ENCODE measurements around the gene DNAH8. TPM values are rescaled to one million over a fixed set of nuclear protein-coding genes. Genes with fewer than 3 reads are reported as not detected.

Gene DNAH8
- total and polyA plus RNA-seq, 3 donors from 2014 or later: 17.2 to 23.7 (median 19.0) TPM

DNA sequence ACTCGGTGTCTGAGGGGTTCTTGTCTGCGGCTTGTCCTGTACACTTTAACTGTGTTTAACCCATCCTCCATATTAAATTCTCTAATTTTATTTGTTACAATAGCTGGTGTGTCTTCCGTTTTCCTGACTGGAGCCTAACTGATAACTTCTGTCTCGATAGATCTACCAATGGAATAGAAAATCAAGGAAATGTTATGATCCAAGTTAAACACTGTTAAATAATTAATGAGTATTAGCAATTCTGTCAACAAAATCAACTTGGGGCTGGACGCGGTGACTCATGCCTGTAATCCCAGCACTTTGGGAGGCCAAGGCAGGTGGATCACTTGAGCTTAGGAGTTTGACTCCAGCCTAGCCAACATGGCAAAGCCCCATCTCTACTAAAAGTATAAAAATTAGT lies 81.7 kb downstream of the DNAH8 start:
- no peak for TF ChIP-seq POLR2A (IDR thresholded peaks at IDR 0.05)
- TF ChIP-seq, protein P1, sequence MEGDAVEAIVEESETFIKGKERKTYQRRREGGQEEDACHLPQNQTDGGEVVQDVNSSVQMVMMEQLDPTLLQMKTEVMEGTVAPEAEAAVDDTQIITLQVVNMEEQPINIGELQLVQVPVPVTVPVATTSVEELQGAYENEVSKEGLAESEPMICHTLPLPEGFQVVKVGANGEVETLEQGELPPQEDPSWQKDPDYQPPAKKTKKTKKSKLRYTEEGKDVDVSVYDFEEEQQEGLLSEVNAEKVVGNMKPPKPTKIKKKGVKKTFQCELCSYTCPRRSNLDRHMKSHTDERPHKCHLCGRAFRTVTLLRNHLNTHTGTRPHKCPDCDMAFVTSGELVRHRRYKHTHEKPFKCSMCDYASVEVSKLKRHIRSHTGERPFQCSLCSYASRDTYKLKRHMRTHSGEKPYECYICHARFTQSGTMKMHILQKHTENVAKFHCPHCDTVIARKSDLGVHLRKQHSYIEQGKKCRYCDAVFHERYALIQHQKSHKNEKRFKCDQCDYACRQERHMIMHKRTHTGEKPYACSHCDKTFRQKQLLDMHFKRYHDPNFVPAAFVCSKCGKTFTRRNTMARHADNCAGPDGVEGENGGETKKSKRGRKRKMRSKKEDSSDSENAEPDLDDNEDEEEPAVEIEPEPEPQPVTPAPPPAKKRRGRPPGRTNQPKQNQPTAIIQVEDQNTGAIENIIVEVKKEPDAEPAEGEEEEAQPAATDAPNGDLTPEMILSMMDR (IDR thresholded peaks at IDR 0.05): no peak
- Histone ChIP-seq H3K4me3 (no peak overlapping the region), H3K4me1 (no peaks in the 10 kb centered on the region), H3K36me3 (ENCODE audit: low read depth, missing control alignments) (no peaks in the 10 kb centered on the region), H3K27ac (no peak overlapping the region), H3K9me3 (no peaks in the 10 kb centered on the region), H3K27me3 (no peaks in the 10 kb centered on the region)
- DNase-seq: no peak
- WGBS, 2 donors: 87 to 94% methylated on average over 6 of the region's 6 CpGs
- intact Hi-C loops (cut with DNase I; ENCODE audit: low total_unique reads): no loop called here

DNA sequence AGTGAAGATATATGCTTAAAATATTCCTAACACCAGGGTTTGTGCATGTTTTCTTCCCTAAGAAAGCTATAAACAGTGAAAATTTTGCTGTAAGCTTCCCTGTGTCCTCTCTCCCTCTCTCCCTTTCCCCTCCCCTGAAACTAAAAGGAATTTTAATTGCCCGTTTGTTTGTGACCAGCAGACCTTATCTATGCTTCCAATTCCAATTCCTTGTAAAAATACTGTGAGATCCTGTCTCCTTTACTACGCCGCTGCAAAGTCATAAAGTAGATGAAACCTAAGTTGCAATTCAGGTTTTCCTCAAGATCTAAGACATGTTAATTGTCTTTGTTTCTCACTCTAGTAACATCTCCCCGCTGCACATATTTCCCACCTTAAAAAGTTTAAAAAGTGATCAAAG lies 82.3 kb downstream of the DNAH8 start:
- intact Hi-C loops (cut with DNase I; ENCODE audit: low total_unique reads): no loop called here
- no peak overlapping the region for H3K27ac ChIP-seq
- 47 to 57% methylated on average over 4 of the region's 4 CpGs for WGBS, 2 donors

DNA sequence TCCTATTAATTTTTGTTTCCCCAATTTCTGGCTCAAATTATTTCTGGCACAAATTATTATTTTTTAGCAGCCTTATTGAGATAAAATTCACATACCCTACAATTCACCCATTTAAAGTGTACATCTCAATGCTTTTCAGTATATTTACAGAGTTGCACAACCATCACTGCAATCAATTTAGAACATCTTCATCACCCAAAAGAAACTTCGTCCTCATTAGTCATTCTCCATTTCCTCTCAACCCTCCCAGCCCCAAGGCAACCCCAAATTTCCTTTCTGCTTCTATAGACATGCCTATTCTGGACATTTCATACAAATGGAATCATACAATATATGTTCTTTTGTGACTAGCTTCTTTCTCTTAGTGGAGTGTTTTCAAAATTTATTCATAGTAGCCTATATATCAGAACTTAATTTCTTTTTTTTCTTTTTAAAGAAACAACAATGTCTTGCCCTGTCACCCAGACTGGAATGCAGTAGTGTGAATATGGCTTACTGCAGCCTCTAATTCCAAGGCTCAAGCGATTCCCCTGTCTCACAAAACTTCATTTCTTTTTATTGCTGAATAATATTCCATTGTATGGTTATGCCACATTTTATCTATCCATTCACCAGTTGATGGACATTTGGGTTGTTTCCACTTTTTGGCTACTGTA lies 84.5 kb downstream of the DNAH8 start:
- no peaks in the 10 kb centered on the region for H3K4me1 ChIP-seq
- no peak overlapping the region for H3K4me3 ChIP-seq
- intact Hi-C loops (cut with DNase I; ENCODE audit: low total_unique reads): no loop called here
- 85 to 91% methylated on average over 2 of the region's 2 CpGs for WGBS, 2 donors
- no peaks in the 10 kb centered on the region for H3K9me3 ChIP-seq
- no peaks in the 10 kb centered on the region for H3K27me3 ChIP-seq
- no peaks in the 10 kb centered on the region for H3K36me3 ChIP-seq (ENCODE audit: low read depth, missing control alignments)
- H3K27ac ChIP-seq: no peak overlapping the region
- DNase-seq: no peak
- TF ChIP-seq, protein P1 (IDR thresholded peaks at IDR 0.05): no peak
- no peak for TF ChIP-seq POLR2A (IDR thresholded peaks at IDR 0.05)

More for the DNA sequence above, 82.3 kb downstream of the DNAH8 start:
- Histone ChIP-seq H3K36me3 (ENCODE audit: low read depth, missing control alignments) (no peaks in the 10 kb centered on the region), H3K4me3 (no peak overlapping the region), H3K9me3 (no peaks in the 10 kb centered on the region), H3K4me1 (no peaks in the 10 kb centered on the region), H3K27me3 (no peaks in the 10 kb centered on the region)
- TF ChIP-seq, protein P1 (IDR thresholded peaks at IDR 0.05): no peak
- no peak for TF ChIP-seq POLR2A (IDR thresholded peaks at IDR 0.05)
- DNase-seq: no peak

DNA sequence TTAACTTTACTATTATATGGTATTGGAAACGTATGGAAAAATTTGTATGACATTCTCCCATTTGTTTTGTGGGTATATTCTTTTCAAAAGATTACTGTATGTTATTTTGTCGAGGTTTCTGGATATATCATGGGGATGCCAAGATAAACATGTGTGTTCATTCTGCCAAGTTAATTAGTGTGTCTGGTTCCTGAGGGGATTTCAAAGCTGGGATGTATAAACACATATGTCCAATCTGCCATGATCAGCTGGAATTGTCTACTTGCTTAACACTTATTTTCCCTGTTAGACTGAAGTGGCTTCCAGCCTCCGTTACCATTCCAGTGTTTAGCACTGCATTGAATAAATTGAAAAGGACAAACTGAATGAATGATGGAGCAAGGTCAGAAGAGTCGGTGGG lies 86.2 kb downstream of the DNAH8 start:
- no peak overlapping the region for H3K27ac ChIP-seq
- 72 to 73% methylated on average over 4 of the region's 4 CpGs for WGBS, 2 donors
- H3K9me3 ChIP-seq: no peaks in the 10 kb centered on the region
- no peak for TF ChIP-seq POLR2A (IDR thresholded peaks at IDR 0.05)
- TF ChIP-seq, protein P1 (IDR thresholded peaks at IDR 0.05): no peak
- H3K36me3 ChIP-seq (ENCODE audit: low read depth, missing control alignments): no peaks in the 10 kb centered on the region
- no peak overlapping the region for H3K4me3 ChIP-seq
- no peaks in the 10 kb centered on the region for H3K27me3 ChIP-seq
- intact Hi-C loops (cut with DNase I; ENCODE audit: low total_unique reads): no loop called here
- H3K4me1 ChIP-seq: no peaks in the 10 kb centered on the region
- no peak for DNase-seq

DNA sequence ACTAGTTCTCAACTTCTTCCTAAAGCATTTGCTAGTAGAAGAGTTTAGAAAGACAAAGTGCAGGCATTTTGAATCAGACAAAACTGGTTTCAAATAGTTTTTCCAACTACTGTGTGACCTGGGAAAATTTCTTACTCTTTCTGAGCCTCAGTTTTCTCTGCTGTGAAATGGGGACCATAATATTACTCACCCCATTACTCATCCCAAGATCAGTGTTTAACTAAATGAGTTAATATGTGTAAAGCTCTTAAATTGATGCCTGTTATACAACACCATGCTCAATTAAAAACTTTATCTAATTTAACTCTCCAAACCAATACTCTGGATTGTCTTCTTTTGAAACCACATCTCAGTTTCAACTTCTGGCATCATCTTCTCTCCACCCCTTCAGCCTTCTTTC lies 87.4 kb downstream of the DNAH8 start:
- intact Hi-C loops (cut with DNase I; ENCODE audit: low total_unique reads): no loop called here
- DNase-seq: no peak

More for the DNA sequence above, 87.4 kb downstream of the DNAH8 start:
- Histone ChIP-seq H3K9me3 (no peaks in the 10 kb centered on the region), H3K4me3 (no peak overlapping the region), H3K36me3 (ENCODE audit: low read depth, missing control alignments) (no peaks in the 10 kb centered on the region), H3K4me1 (no peaks in the 10 kb centered on the region), H3K27ac (no peak overlapping the region), H3K27me3 (no peaks in the 10 kb centered on the region)
- TF ChIP-seq POLR2A (IDR thresholded peaks at IDR 0.05): no peak
- TF ChIP-seq, protein P1 (IDR thresholded peaks at IDR 0.05): no peak

Data from testis (tissue), 3 donors.